Neural progenitor cell (in vitro differentiated cells): ENCODE results near the gene MAP2K1. TPM values are rescaled to one million over a fixed set of nuclear protein-coding genes. Genes with fewer than 3 reads are reported as not detected.
"Not testable (repeated sequence)": the region's sequence is repeated elsewhere in the genome, so short reads cannot be mapped to it uniquely, and the experiment has no call there.

ENCODE experiments used
- DNase-seq: peaks from one replicate; pipeline ENCODE4 v3.0.0-alpha.2; 2016; ENCODE audit warnings: low spot score
- H2AFZ ChIP-seq: fragments of 200-600 bp; sonication (generic); replicated peaks from 2 replicates; pipeline ENCODE4 v1.6.1; 2016; ENCODE audit warnings: antibody characterized with exemption
- H3F3A ChIP-seq: fragments of 200-600 bp; sonication (generic); 2 replicates; pipeline ENCODE4 v1.6.1; 2016; ENCODE audit warnings: antibody characterized with exemption, low read depth
- H3K27ac ChIP-seq: fragments of 200-600 bp; sonication (generic); 2 replicates; pipeline ENCODE4 v1.5.1; 2016; ENCODE audit warnings: mild to moderate bottlenecking
- H3K27me3 ChIP-seq: fragments of 200-600 bp; sonication (generic); 2 replicates; pipeline ENCODE4 v1.6.1; 2016; ENCODE audit warnings: mild to moderate bottlenecking, moderate library complexity
- H3K36me3 ChIP-seq: fragments of 200-600 bp; sonication (generic); 2 replicates; pipeline ENCODE4 v1.5.1; 2016
- H3K4me1 ChIP-seq: fragments of 200-600 bp; sonication (generic); 2 replicates; pipeline ENCODE4 v1.6.1; 2016; ENCODE audit warnings: mixed run types
- H3K4me2 ChIP-seq: fragments of 200-600 bp; sonication (generic); 2 replicates; pipeline ENCODE4 v1.6.1; 2016
- H3K4me3 ChIP-seq: fragments of 200-600 bp; sonication (generic); 2 replicates; pipeline ENCODE4 v1.5.1; 2016
- H3K79me2 ChIP-seq: fragments of 200-600 bp; sonication (generic); 2 replicates; pipeline ENCODE4 v1.6.1; 2016; ENCODE audit warnings: low read depth
- H3K9ac ChIP-seq: fragments of 200-600 bp; sonication (generic); 2 replicates; pipeline ENCODE4 v1.6.1; 2016
- H3K9me3 ChIP-seq: fragments of 200-600 bp; sonication (generic); 2 replicates; pipeline ENCODE4 v1.5.1; 2016; ENCODE audit warnings: low read depth
- H4K20me1 ChIP-seq: fragments of 200-600 bp; sonication (generic); 2 replicates; pipeline ENCODE4 v1.6.1; 2016; ENCODE audit warnings: low read depth
- H3K27ac Mint-ChIP-seq: 3 replicates; pipeline ENCODE4 v1.8.0; 2021; ENCODE audit warnings: mixed read lengths
- H3K27me3 Mint-ChIP-seq: 2 replicates; pipeline ENCODE4 v1.8.0; 2022; ENCODE audit warnings: low read depth, mild to moderate bottlenecking, inconsistent platforms, moderate library complexity, mixed read lengths; ENCODE audit not compliant: insufficient read depth
- H3K36me3 Mint-ChIP-seq: 3 replicates; pipeline ENCODE4 v1.8.0; 2021; ENCODE audit warnings: mixed read lengths
- H3K4me1 Mint-ChIP-seq: 3 replicates; pipeline ENCODE4 v1.8.0; 2021; ENCODE audit warnings: mixed read lengths
- H3K4me3 Mint-ChIP-seq: 3 replicates; pipeline ENCODE4 v1.8.0; 2021; ENCODE audit warnings: mild to moderate bottlenecking, moderate library complexity, mixed read lengths
- H3K9me3 Mint-ChIP-seq: 3 replicates; pipeline ENCODE4 v1.8.0; 2020; ENCODE audit warnings: mixed read lengths
- EZH2 ChIP-seq: fragments of 200-600 bp; sonication (generic); IDR thresholded peaks from 2 replicates; pipeline ENCODE4 v1.6.1; 2017; ENCODE audit warnings: antibody characterized with exemption, mild to moderate bottlenecking, moderate library complexity
- EZH2phosphoT487 ChIP-seq: fragments of 200-600 bp; sonication (generic); IDR thresholded peaks from 2 replicates; pipeline ENCODE4 v1.6.1; 2017; ENCODE audit warnings: antibody characterized with exemption
- total RNA-seq: library from RNA; depleted of rRNA; stranded (reverse); fragments of >200 nt; gene quantifications from 2 replicates; pipeline ENCODE4 v1.2.3, GENCODE V29; 2015; ENCODE audit warnings: low replicate concordance
- TF ChIP-seq, protein P1 (sequence below): fragments of 200-600 bp; sonication (generic); IDR thresholded peaks from 2 replicates; pipeline ENCODE4 v1.5.1; 2017; ENCODE audit warnings: antibody characterized with exemption, mild to moderate bottlenecking

MAP2K1 gene
- total RNA-seq, 1 donor from 2014 or later = 55.2 TPM

DNA sequence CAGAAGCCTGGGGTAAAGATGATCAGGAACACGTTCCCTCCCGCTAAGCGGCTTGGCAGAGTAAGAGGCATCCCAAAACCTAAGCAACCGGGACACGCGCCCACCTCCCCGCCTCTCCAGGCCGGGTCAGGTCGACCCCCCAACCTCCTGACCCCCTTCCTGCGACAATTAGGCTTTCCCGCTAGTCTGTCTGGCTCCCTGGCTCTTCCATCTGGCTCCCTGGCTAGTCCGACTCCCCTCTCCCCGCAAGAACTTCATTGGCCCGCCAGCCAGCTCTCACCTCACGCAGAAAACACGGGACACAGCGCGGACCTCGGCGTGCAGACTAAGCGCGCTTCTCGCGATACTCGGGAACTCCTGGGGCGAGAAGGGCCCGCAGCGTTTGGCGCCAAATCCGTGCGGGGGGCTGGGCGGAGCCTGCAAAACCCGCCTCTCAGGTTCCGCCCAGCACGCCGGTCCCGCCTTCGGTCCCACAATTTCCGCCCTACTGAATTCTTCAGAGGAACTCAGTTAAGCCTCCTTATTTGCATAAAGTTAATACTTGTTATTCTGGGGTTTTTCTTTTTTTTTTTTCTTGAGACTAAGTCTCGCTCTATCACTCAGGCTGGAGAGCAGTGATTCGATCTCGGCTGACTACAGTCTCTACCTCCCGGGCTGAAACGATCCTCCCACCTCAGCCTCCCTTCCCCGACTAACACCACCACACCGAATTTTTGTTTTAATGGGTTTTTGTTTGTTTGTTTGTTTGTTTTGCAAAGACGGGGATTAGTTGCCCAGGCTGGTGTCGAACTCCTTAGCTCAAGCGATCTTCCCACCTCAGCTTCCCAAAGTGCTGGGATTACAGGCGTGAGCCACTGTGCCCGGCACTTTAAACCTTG lies 30.1 kb upstream of the MAP2K1 start, which contains the start of gene TIPIN:
Gene TIPIN, minus strand, starts transcription at position 327 of the 878 bp plus-strand sequence. CDS start 3,738 bp downstream, outside the sequence.
- Histone ChIP-seq H3K27ac (no peak within 1 kb of the TSS), H2AFZ (peak within 1 kb of the TSS; percentile 75), H3K4me1 (peaks cover 5% of the 10 kb centered on the region), H3K4me3 (peak within 1 kb of the TSS; percentile 57), H3F3A (peaks cover 19% of the 10 kb centered on the region), H3K9ac (peak within 1 kb of the TSS; percentile 48), H3K9me3 (no peaks in the 10 kb centered on the region), H3K79me2 (peaks cover 29% of the 10 kb centered on the region), H3K4me2 (peak within 1 kb of the TSS; percentile 81), H3K36me3 (peaks cover 2% of the 10 kb centered on the region), H3K27me3 (no peaks in the 10 kb centered on the region), H4K20me1 (no peaks in the 10 kb centered on the region)
- H3K27ac Mint-ChIP-seq = peak within 1 kb of the TSS; percentile 97
- TF ChIP-seq EZH2 (no peak), EZH2phosphoT487 (no peak)
- TF ChIP-seq, protein P1, sequence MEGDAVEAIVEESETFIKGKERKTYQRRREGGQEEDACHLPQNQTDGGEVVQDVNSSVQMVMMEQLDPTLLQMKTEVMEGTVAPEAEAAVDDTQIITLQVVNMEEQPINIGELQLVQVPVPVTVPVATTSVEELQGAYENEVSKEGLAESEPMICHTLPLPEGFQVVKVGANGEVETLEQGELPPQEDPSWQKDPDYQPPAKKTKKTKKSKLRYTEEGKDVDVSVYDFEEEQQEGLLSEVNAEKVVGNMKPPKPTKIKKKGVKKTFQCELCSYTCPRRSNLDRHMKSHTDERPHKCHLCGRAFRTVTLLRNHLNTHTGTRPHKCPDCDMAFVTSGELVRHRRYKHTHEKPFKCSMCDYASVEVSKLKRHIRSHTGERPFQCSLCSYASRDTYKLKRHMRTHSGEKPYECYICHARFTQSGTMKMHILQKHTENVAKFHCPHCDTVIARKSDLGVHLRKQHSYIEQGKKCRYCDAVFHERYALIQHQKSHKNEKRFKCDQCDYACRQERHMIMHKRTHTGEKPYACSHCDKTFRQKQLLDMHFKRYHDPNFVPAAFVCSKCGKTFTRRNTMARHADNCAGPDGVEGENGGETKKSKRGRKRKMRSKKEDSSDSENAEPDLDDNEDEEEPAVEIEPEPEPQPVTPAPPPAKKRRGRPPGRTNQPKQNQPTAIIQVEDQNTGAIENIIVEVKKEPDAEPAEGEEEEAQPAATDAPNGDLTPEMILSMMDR = no peak
- no peaks in the 10 kb centered on the region for H3K9me3 Mint-ChIP-seq
- DNase-seq = peak; percentile 96
- H3K4me3 Mint-ChIP-seq = peak within 1 kb of the TSS; percentile 95
- H3K36me3 Mint-ChIP-seq = peaks cover 12% of the 10 kb centered on the region
- peaks cover 10% of the 10 kb centered on the region for H3K27me3 Mint-ChIP-seq
- peaks cover 15% of the 10 kb centered on the region for H3K4me1 Mint-ChIP-seq

DNA sequence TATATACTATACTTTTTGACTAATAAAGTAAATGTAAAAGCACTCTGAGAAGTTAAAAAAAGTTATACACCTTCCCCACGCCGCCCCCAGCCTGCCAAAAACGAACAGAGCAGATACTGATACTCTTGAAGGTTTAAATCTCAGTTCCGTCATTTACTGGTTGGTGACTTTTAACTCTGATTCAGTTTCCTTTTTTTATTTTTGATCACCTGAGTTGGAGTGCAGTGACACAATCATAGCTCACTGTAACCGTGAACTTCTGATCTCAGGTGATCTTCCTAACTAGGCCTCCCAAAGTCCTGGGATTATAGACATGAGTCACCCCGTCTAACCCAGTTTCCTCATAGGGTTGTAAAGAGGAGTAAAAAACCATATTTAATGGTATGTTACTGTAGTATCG lies 27.0 kb upstream of the MAP2K1 start:
- no peak overlapping the region for H3K9ac ChIP-seq
- no peak overlapping the region for H3K27ac Mint-ChIP-seq
- H3K27me3 Mint-ChIP-seq = peaks cover 12% of the 10 kb centered on the region

DNA sequence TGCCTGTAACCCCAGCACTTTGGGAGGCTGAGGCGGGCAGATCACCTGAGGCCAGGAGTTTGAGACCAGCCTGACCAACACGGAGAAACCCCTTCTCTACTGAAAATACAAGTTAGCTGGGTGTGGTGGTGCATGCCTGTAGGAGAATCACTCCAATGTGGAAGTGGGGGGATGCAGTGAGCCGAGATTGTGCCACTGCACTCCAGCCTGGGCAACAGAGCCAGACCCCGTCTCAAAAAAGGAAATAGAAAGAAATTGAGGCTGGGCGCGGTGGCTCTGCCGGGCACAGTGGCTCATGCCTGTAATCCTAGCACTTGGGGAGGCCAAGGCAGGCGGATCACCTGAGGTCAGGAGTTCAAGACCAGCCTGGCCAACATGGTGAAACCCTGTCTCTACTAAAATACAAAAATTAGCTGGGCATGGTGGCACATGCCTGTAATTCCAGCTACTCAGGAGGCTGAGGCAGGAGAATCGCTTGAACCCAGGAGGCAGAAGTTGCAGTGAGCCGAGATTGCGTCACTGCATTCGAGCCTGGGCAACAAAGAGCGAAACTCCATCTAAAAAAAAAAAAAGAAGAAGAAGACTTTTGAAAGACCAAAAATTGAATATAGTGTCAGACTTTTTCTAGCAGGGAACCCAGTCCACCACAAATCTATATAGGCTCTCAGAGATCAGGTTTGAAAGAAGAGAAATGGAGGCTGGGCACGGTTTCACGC lies 24.8 kb upstream of the MAP2K1 start:
- DNase-seq, H2AFZ ChIP-seq, H3K27me3 Mint-ChIP-seq, H3K4me1 Mint-ChIP-seq, H3F3A ChIP-seq, H3K4me1 ChIP-seq, H3K36me3 Mint-ChIP-seq, H3K27ac Mint-ChIP-seq, H3K36me3 ChIP-seq, H3K9me3 Mint-ChIP-seq, H3K9me3 ChIP-seq, H3K4me3 ChIP-seq, H3K4me2 ChIP-seq, H3K27me3 ChIP-seq, H3K79me2 ChIP-seq, H4K20me1 ChIP-seq, H3K4me3 Mint-ChIP-seq, H3K27ac ChIP-seq, H3K9ac ChIP-seq: not testable (repeated sequence)

More for the DNA sequence above, 27.0 kb upstream of the MAP2K1 start:
- Histone ChIP-seq H3K4me3 (no peak overlapping the region), H4K20me1 (no peaks in the 10 kb centered on the region), H3K9me3 (no peaks in the 10 kb centered on the region), H3K36me3 (no peaks in the 10 kb centered on the region), H3K79me2 (peaks cover 16% of the 10 kb centered on the region), H3K4me2 (no peak overlapping the region), H3K27me3 (no peaks in the 10 kb centered on the region), H3F3A (peaks cover 9% of the 10 kb centered on the region), H2AFZ (no peak overlapping the region), H3K27ac (no peak overlapping the region), H3K4me1 (peaks cover 5% of the 10 kb centered on the region)
- H3K9me3 Mint-ChIP-seq = no peaks in the 10 kb centered on the region
- TF ChIP-seq, protein P1 = no peak
- TF ChIP-seq EZH2 = no peak
- TF ChIP-seq EZH2phosphoT487 = no peak
- H3K36me3 Mint-ChIP-seq = no peaks in the 10 kb centered on the region
- DNase-seq = no peak
- no peak overlapping the region for H3K4me3 Mint-ChIP-seq
- H3K4me1 Mint-ChIP-seq = peaks cover 13% of the 10 kb centered on the region
